IMR-90 (cell line): ENCODE data around the gene MYO10. TPM values are rescaled to one million over a fixed set of nuclear protein-coding genes. Genes with fewer than 3 reads are reported as not detected.

Experiments
- ATAC-seq: fragments of 200-7000 bp; cut with Tn5 transposase; 2 replicates; pipeline ENCODE4 v1.9.1; 2020; ENCODE audit warnings: low read depth, mild to moderate bottlenecking, moderate library complexity
- BruUV-seq: library from RNA; stranded (reverse); fragments of 400-500 nt; replicated peaks from 2 replicates; lab custom pipeline; 2021; lab: Mats Ljungman, UMichigan
- CTCF ChIA-PET: fragments of 300-600 bp; formaldehyde crosslinking; extraction: SDS; loops from one replicate; lab custom pipeline; 2021; ENCODE audit warnings: antibody characterized with exemption; lab: Yijun Ruan, JAX
- POLR2A ChIA-PET: fragments of 300-600 bp; sonication (Branson Sonifier 250); formaldehyde crosslinking; loops from one replicate; lab custom pipeline; 2022; ENCODE audit warnings: antibody characterized with exemption; ENCODE audit not compliant: unreplicated experiment; lab: Charles Lee
- DNase-seq: peaks from one replicate; pipeline ENCODE4 v3.0.0; 2013
- H2AFZ ChIP-seq: replicated peaks from 2 replicates; pipeline ENCODE3; 2013; ENCODE audit warnings: low read length, mild to moderate bottlenecking; ENCODE audit not compliant: poor library complexity
- H2AK5ac ChIP-seq: 2 replicates; pipeline ENCODE4 v1.6.1; 2013; ENCODE audit warnings: low read depth, low read length, inconsistent platforms
- H2AK9ac ChIP-seq: replicated peaks from 2 replicates; pipeline ENCODE3; 2013; ENCODE audit warnings: mild to moderate bottlenecking, low read depth, low read length, moderate library complexity; ENCODE audit not compliant: poor library complexity
- H2BK120ac ChIP-seq: 2 replicates; pipeline ENCODE4 v1.6.1; 2013; ENCODE audit warnings: low read depth, low read length, inconsistent platforms
- H2BK15ac ChIP-seq: 3 replicates; pipeline ENCODE4 v1.6.1; 2013; ENCODE audit warnings: low read depth, low read length, inconsistent platforms
- H2BK20ac ChIP-seq: 2 replicates; pipeline ENCODE4 v1.6.1; 2013; ENCODE audit warnings: low read depth, mild to moderate bottlenecking, inconsistent platforms, low read length, moderate library complexity
- H2BK5ac ChIP-seq: 2 replicates; pipeline ENCODE4 v1.6.1; 2013; ENCODE audit warnings: mild to moderate bottlenecking, low read depth, low read length, inconsistent platforms; ENCODE audit not compliant: poor library complexity, severe bottlenecking
- H3K14ac ChIP-seq: replicated peaks from 2 replicates; pipeline ENCODE4 v1.6.1; 2013; ENCODE audit warnings: low read depth, low read length, inconsistent platforms
- H3K18ac ChIP-seq: 2 replicates; pipeline ENCODE4 v1.6.1; 2013; ENCODE audit warnings: low read depth, low read length, control low read depth
- H3K23ac ChIP-seq: 2 replicates; pipeline ENCODE4 v1.6.1; 2013; ENCODE audit warnings: low read depth, low read length, inconsistent platforms
- H3K27ac ChIP-seq: 2 replicates; pipeline ENCODE4 v1.5.1; 2013; ENCODE audit warnings: mild to moderate bottlenecking, control low read depth, low read length; ENCODE audit not compliant: insufficient read depth
- H3K27me3 ChIP-seq: 2 replicates; pipeline ENCODE4 v1.6.1; 2013; ENCODE audit warnings: low read length; ENCODE audit not compliant: control insufficient read depth, insufficient read depth
- H3K36me3 ChIP-seq: 2 replicates; pipeline ENCODE4 v1.6.1; 2013; ENCODE audit warnings: low read length, mixed read lengths; ENCODE audit not compliant: control insufficient read depth, insufficient read depth
- H3K4ac ChIP-seq: 2 replicates; pipeline ENCODE4 v1.6.1; 2013; ENCODE audit warnings: low read depth, low read length, inconsistent platforms
- H3K4me1 ChIP-seq: 2 replicates; pipeline ENCODE4 v1.6.1; 2013; ENCODE audit warnings: low read length, mixed read lengths; ENCODE audit not compliant: control insufficient read depth, insufficient read depth
- H3K4me2 ChIP-seq: 2 replicates; pipeline ENCODE4 v1.6.1; 2013; ENCODE audit warnings: low read depth, mild to moderate bottlenecking, control low read depth, low read length, moderate library complexity
- H3K4me3 ChIP-seq: 2 replicates; pipeline ENCODE4 v1.5.1; 2013; ENCODE audit warnings: low read depth, mild to moderate bottlenecking, control low read depth, low read length, moderate library complexity; ENCODE audit not compliant: insufficient read depth
- H3K56ac ChIP-seq: 2 replicates; pipeline ENCODE4 v1.6.1; 2013; ENCODE audit warnings: low read length, inconsistent platforms; ENCODE audit not compliant: insufficient read depth; ENCODE audit errors: extremely low read depth
- H3K79me1 ChIP-seq, 2 experiments: 2 replicates each; pipeline ENCODE4 v1.6.1; 2013; ENCODE audit warnings: low read length in 2 of 2, inconsistent platforms in 1 of 2, low read depth in 1 of 2
- H3K9ac ChIP-seq: 2 replicates; pipeline ENCODE4 v1.6.1; 2013; ENCODE audit warnings: low read depth, low read length, control low read depth
- H3K9me1 ChIP-seq: 2 replicates; pipeline ENCODE4 v1.6.1; 2013; ENCODE audit warnings: low read length, inconsistent platforms; ENCODE audit not compliant: insufficient read depth
- H3K9me3 ChIP-seq: 2 replicates; pipeline ENCODE4 v1.6.1; 2013; ENCODE audit warnings: low read length; ENCODE audit not compliant: control insufficient read depth, insufficient read depth
- H4K20me1 ChIP-seq: 2 replicates; pipeline ENCODE4 v1.6.1; 2013; ENCODE audit warnings: low read length, inconsistent platforms; ENCODE audit not compliant: insufficient read depth
- H4K5ac ChIP-seq: 2 replicates; pipeline ENCODE4 v1.6.1; 2013; ENCODE audit warnings: mild to moderate bottlenecking, low read depth, low read length, control low read depth
- H4K8ac ChIP-seq, 2 experiments: 2 replicates each; pipeline ENCODE4 v1.6.1; 2013; ENCODE audit warnings: low read depth in 2 of 2, low read length in 2 of 2, control low read depth in 1 of 2, inconsistent platforms in 1 of 2
- H4K91ac ChIP-seq: 2 replicates; pipeline ENCODE4 v1.6.1; 2013; ENCODE audit warnings: low read depth, low read length, inconsistent platforms; ENCODE audit not compliant: insufficient read depth
- BHLHE40 ChIP-seq: fragments of 150-350 bp; IDR thresholded peaks from 2 replicates; pipeline ENCODE4 v1.6.1; 2016; ENCODE audit warnings: mild to moderate bottlenecking, low read depth, low read length
- CEBPB ChIP-seq: IDR thresholded peaks from 2 replicates; pipeline ENCODE4 v1.6.1; 2012; ENCODE audit warnings: low read depth, low read length, improper control_type of control experiment
- CHD1 ChIP-seq: IDR thresholded peaks from 2 replicates; pipeline ENCODE4 v1.6.1; 2012; ENCODE audit warnings: low read depth, low read length, improper control_type of control experiment
- FOS ChIP-seq: fragments of 150-350 bp; IDR thresholded peaks from 2 replicates; pipeline ENCODE4 v1.6.1; 2016; ENCODE audit warnings: low read depth, low read length
- MAFK ChIP-seq: IDR thresholded peaks from 2 replicates; pipeline ENCODE4 v1.6.1; 2012; ENCODE audit warnings: low read depth, low read length, improper control_type of control experiment
- MAZ ChIP-seq: IDR thresholded peaks from 2 replicates; pipeline ENCODE4 v1.6.1; 2012; ENCODE audit warnings: low read depth, mild to moderate bottlenecking, low read length, improper control_type of control experiment, moderate library complexity, borderline replicate concordance
- MXI1 ChIP-seq: IDR thresholded peaks from 2 replicates; pipeline ENCODE4 v1.6.1; 2012; ENCODE audit warnings: low read depth, mild to moderate bottlenecking, low read length, moderate library complexity, borderline replicate concordance
- NFE2L2 ChIP-seq: fragments of 150-350 bp; IDR thresholded peaks from 2 replicates; pipeline ENCODE4 v1.6.1; 2016; ENCODE audit warnings: low read depth, mild to moderate bottlenecking, low read length
- POLR2A ChIP-seq: IDR thresholded peaks from 2 replicates; pipeline ENCODE4 v1.6.1; 2012; ENCODE audit warnings: mild to moderate bottlenecking, low read depth, low read length
- RAD21 ChIP-seq: IDR thresholded peaks from 2 replicates; pipeline ENCODE4 v1.6.1; 2012; ENCODE audit warnings: low read length, improper control_type of control experiment
- RCOR1 ChIP-seq: IDR thresholded peaks from 2 replicates; pipeline ENCODE4 v1.6.1; 2012; ENCODE audit warnings: mild to moderate bottlenecking, low read length, improper control_type of control experiment; ENCODE audit not compliant: insufficient replicate concordance
- RFX5 ChIP-seq: IDR thresholded peaks from 2 replicates; pipeline ENCODE4 v1.8.0; 2012; ENCODE audit warnings: low read depth, mild to moderate bottlenecking, low read length, moderate library complexity
- SMC3 ChIP-seq: fragments of 150-350 bp; IDR thresholded peaks from 2 replicates; pipeline ENCODE4 v1.6.1; 2016; ENCODE audit warnings: low read depth, mild to moderate bottlenecking, antibody characterized with exemption, low read length, moderate library complexity
- WGBS, 2 experiments: methylation state at CpG; one replicate each; pipeline versions ENCODE4 v1.1.5 to v1.1.7; 2013; ENCODE audit warnings: missing lambda C conversion rate in 2 of 2; ENCODE audit not compliant: insufficient read length in 1 of 2; ENCODE audit errors: extremely low coverage in 2 of 2; 5-methylcytosine and 5-hydroxymethylcytosine counted together
- dilution Hi-C: fragments of 300-500 bp; cut with HindIII; formaldehyde crosslinking; loops from one replicate; pipeline ENCODE4 v1.14.3; 2018; ENCODE audit warnings: low sequenced_read_pairs; ENCODE audit not compliant: unreplicated experiment
- in situ Hi-C: fragments of 300-500 bp; cut with MboI; formaldehyde crosslinking; loops from 3 replicates; pipeline ENCODE4 v1.14.3; 2019; ENCODE audit warnings: low sequenced_read_pairs, inconsistent platforms, mixed read lengths
- intact Hi-C: fragments of 100-400 bp; cut with micrococcal nuclease; formaldehyde crosslinking; loops from 2 replicates; pipeline ENCODE4 v1.10.0; 2022
- polyA plus RNA-seq, 3 experiments: library from polyadenylated mRNA; depleted of rRNA; stranded (reverse); fragments of >200 nt; gene quantifications; 2 replicates each; pipeline ENCODE4 v1.2.3, GENCODE V29; 2012; ENCODE audit warnings: low replicate concordance in 1 of 3
- total RNA-seq: library from RNA; depleted of rRNA; stranded (reverse); fragments of >200 nt; gene quantifications from 2 replicates; pipeline ENCODE4 v1.2.3, GENCODE V29; 2012
- TF ChIP-seq, protein P1 (sequence below): fragments of 150-350 bp; IDR thresholded peaks from 2 replicates; pipeline ENCODE4 v1.6.1; 2016; ENCODE audit warnings: low read depth, mild to moderate bottlenecking, low read length, moderate library complexity, borderline replicate concordance
- TF ChIP-seq, protein P2 (sequence below): fragments of 150-350 bp; IDR thresholded peaks from 2 replicates; pipeline ENCODE4 v1.6.1; 2017; ENCODE audit warnings: mild to moderate bottlenecking, antibody characterized with exemption, low read length, low read depth
- TF ChIP-seq, protein P3 (sequence below): conservative IDR thresholded peaks from 2 replicates; pipeline ENCODE4 v1.5.1; 2012; ENCODE audit warnings: mild to moderate bottlenecking, low read depth, low read length, improper control_type of control experiment

Gene MYO10
- total and polyA plus RNA-seq, 2 of the 4 experiments (the other 2 are of a cell fraction) = 39.9 to 115 TPM

DNA sequence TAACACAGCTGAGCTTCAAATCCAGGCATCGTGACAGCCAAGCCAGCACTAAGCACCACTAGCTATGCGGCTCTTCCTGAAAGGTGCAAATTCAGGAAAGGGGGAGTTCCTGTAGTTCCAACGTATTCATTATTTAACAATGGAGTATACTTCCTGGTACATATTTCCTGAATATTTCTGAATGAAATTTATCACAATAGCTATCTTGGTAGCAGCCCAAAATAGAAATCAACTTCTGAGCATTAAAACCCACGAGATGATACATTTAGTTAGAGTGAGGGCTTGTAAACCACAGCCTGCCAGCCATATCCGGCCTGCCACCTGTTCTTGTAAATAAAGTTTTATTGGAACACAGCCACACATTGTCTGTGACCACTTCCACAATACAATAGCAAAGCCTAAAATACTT is 209.5 kb downstream of the MYO10 start:
- no TSS peak for BruUV-seq
- in situ Hi-C loops = no loop called here
- Histone ChIP-seq H2AK9ac (no peak overlapping the region), H4K20me1 (peaks cover 32% of the 10 kb centered on the region), H3K14ac (no peak overlapping the region), H3K36me3 (peaks cover 34% of the 10 kb centered on the region), H3K9me3 (no peaks in the 10 kb centered on the region), H2BK5ac (no peak overlapping the region), H3K27me3 (no peaks in the 10 kb centered on the region), H3K23ac (no peak overlapping the region), H2BK15ac (no peak overlapping the region), H2BK120ac (no peak overlapping the region), H3K27ac (no peak overlapping the region), H3K56ac (no peak overlapping the region), H3K4me3 (no peak overlapping the region), H4K5ac (no peak overlapping the region), H3K4me1 (peaks cover 5% of the 10 kb centered on the region), H2AFZ (no peak overlapping the region), H3K4ac (no peak overlapping the region), H3K79me1 (peaks cover 29 to 74% of the 10 kb centered on the region in 2 experiments), H3K18ac (no peak overlapping the region), H2BK20ac (no peak overlapping the region), H4K8ac (no peak overlapping the region), H4K91ac (no peak overlapping the region), H3K4me2 (no peak overlapping the region), H2AK5ac (no peak overlapping the region), H3K9me1 (peaks cover 25% of the 10 kb centered on the region), H3K9ac (no peak overlapping the region)
- DNase-seq (peak; percentile 28), ATAC-seq (no peak)
- POLR2A ChIA-PET = no interaction called here
- dilution Hi-C loops = no loop called here
- no CpG with 5 or more reads among the region's 5 CpGs for WGBS, 2 experiments
- TF ChIP-seq MXI1 (no peak), MAFK (no peak), CEBPB (no peak), RCOR1 (no peak), CHD1 (no peak), SMC3 (no peak), NFE2L2 (no peak), FOS (no peak), BHLHE40 (no peak), RFX5 (no peak), MAZ (no peak), POLR2A (no peak), RAD21 (no peak)
- TF ChIP-seq, protein P1, sequence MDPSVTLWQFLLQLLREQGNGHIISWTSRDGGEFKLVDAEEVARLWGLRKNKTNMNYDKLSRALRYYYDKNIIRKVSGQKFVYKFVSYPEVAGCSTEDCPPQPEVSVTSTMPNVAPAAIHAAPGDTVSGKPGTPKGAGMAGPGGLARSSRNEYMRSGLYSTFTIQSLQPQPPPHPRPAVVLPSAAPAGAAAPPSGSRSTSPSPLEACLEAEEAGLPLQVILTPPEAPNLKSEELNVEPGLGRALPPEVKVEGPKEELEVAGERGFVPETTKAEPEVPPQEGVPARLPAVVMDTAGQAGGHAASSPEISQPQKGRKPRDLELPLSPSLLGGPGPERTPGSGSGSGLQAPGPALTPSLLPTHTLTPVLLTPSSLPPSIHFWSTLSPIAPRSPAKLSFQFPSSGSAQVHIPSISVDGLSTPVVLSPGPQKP = no peak
- TF ChIP-seq, protein P2, sequence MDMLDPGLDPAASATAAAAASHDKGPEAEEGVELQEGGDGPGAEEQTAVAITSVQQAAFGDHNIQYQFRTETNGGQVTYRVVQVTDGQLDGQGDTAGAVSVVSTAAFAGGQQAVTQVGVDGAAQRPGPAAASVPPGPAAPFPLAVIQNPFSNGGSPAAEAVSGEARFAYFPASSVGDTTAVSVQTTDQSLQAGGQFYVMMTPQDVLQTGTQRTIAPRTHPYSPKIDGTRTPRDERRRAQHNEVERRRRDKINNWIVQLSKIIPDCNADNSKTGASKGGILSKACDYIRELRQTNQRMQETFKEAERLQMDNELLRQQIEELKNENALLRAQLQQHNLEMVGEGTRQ = no peak
- TF ChIP-seq, protein P3, sequence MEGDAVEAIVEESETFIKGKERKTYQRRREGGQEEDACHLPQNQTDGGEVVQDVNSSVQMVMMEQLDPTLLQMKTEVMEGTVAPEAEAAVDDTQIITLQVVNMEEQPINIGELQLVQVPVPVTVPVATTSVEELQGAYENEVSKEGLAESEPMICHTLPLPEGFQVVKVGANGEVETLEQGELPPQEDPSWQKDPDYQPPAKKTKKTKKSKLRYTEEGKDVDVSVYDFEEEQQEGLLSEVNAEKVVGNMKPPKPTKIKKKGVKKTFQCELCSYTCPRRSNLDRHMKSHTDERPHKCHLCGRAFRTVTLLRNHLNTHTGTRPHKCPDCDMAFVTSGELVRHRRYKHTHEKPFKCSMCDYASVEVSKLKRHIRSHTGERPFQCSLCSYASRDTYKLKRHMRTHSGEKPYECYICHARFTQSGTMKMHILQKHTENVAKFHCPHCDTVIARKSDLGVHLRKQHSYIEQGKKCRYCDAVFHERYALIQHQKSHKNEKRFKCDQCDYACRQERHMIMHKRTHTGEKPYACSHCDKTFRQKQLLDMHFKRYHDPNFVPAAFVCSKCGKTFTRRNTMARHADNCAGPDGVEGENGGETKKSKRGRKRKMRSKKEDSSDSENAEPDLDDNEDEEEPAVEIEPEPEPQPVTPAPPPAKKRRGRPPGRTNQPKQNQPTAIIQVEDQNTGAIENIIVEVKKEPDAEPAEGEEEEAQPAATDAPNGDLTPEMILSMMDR = no peak
- intact Hi-C loops = no loop called here
- CTCF ChIA-PET = no interaction called here
